Effector memory CD4-positive, alpha-beta T cell (primary cell): ENCODE data around the gene CMC4.

Source experiments
- DNase-seq, 3 donors: peaks; one replicate each; pipeline ENCODE4 v3.0.0-alpha.2; 2020
- H3K27ac ChIP-seq: 2 replicates; pipeline ENCODE4 v1.7.0; 2013; ENCODE audit warnings: mild to moderate bottlenecking, low read length, moderate library complexity; ENCODE audit not compliant: insufficient read depth, poor library complexity, severe bottlenecking
- H3K27me3 ChIP-seq: replicated peaks from 2 replicates; pipeline ENCODE4 v1.7.0; 2013; ENCODE audit warnings: mild to moderate bottlenecking, low read length; ENCODE audit not compliant: insufficient read depth, control insufficient read depth, poor library complexity, severe bottlenecking
- H3K36me3 ChIP-seq: 2 replicates; pipeline ENCODE4 v1.7.0; 2013; ENCODE audit warnings: mild to moderate bottlenecking, low read length, moderate library complexity; ENCODE audit not compliant: control insufficient read depth, insufficient read depth
- H3K4me1 ChIP-seq: 2 replicates; pipeline ENCODE4 v1.7.0; 2013; ENCODE audit warnings: low read length, mild to moderate bottlenecking; ENCODE audit not compliant: control insufficient read depth, insufficient read depth, poor library complexity, severe bottlenecking
- H3K4me3 ChIP-seq: 2 replicates; pipeline ENCODE4 v1.7.0; 2013; ENCODE audit warnings: low read length, low read depth, mild to moderate bottlenecking; ENCODE audit not compliant: insufficient read depth, poor library complexity, severe bottlenecking
- H3K9me3 ChIP-seq: 2 replicates; pipeline ENCODE4 v1.7.0; 2013; ENCODE audit warnings: mild to moderate bottlenecking, low read length, moderate library complexity; ENCODE audit not compliant: control insufficient read depth

CMC4 gene

DNA sequence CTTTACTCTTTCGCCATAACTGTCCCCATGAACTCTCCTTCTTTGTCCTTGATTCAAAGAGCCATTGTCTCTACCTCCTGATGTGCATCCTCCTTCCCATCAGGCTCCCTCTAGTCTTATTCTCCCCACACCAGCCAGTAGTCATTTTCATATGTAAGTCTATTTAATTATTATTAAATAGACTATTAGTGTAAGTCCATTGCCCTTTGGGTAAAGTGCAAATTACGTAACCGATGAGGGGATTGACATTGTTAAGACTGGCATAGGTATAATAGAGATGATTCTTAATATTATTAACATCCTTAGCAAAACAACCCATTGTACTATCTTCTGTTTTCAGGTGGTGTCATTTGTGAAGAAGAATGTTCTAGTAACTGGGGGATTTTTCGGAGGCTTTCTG lies 16.7 kb downstream of the CMC4 start:
- no peak overlapping the region for H3K27ac ChIP-seq
- H3K27me3 ChIP-seq, result no peaks in the 10 kb centered on the region
- H3K4me1 ChIP-seq, result peaks cover 9% of the 10 kb centered on the region
- peaks cover 4% of the 10 kb centered on the region for H3K36me3 ChIP-seq
- no peak for DNase-seq
- no peak overlapping the region for H3K4me3 ChIP-seq
- H3K9me3 ChIP-seq, result no peaks in the 10 kb centered on the region

DNA sequence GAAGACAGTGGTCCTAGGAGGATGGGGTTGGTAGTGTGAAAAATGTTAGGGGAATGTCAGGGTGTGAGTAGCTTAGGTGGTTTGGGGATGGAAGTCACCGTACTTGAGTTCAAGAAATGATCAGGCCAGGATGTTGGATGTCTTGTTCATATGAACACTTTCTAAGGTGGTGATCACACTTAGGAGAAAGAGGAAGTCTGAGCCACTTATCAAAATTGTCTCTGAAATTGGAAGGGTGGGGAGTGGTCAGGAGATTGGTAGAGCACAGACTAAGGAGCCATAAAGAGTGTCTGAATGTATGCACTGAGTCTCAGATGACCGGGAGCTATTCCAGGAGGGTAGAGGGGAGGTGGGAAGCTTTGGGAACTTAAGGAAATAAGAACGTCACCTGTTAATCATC lies 17.3 kb downstream of the CMC4 start:
- no peaks in the 10 kb centered on the region for H3K27me3 ChIP-seq
- H3K27ac ChIP-seq, result no peak overlapping the region
- H3K4me3 ChIP-seq, result no peak overlapping the region
- peaks cover 4% of the 10 kb centered on the region for H3K36me3 ChIP-seq
- no peak for DNase-seq
- H3K9me3 ChIP-seq, result no peaks in the 10 kb centered on the region
- H3K4me1 ChIP-seq, result peaks cover 9% of the 10 kb centered on the region

DNA sequence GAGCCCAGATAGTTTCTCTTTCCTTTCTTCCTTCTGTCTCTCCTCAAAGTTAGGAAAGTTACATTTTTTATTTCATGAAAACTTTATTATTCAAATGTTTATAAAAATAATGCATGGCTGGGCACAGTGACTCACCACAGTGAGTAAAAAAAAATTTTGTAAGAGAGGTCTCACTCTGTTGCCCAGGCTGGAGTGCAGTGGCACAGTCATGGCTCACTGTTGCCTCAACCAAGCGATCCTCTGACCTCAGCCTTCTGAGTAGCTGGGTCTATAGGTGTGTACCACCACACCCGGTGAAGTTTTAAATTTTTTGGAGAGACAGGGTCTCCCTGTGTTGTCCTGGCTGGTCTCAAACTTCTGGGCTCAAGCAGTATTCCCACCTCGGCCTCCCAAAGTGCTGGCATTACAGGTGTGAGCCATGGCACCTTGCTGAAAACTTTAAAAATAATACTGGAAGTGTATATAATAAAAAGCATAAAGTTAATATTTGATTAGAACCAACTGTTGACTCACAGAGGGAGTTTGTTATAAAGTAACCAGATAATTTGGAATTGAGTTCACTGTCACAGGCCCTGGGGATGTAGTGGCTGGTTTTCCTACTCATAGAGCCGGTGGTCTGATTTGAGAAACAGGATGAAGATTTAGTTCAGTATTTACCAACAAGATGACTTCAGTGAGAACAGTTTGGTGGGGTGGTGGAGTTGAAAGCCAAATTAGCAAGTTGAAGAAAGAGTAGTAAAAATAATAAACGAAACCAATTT lies 18.0 kb downstream of the CMC4 start:
- H3K4me3 ChIP-seq, result no peak overlapping the region
- H3K27ac ChIP-seq, result no peak overlapping the region
- no peaks in the 10 kb centered on the region for H3K9me3 ChIP-seq
- peaks cover 9% of the 10 kb centered on the region for H3K4me1 ChIP-seq
- DNase-seq, result no peak
- H3K36me3 ChIP-seq, result peaks cover 4% of the 10 kb centered on the region
- H3K27me3 ChIP-seq, result no peaks in the 10 kb centered on the region

DNA sequence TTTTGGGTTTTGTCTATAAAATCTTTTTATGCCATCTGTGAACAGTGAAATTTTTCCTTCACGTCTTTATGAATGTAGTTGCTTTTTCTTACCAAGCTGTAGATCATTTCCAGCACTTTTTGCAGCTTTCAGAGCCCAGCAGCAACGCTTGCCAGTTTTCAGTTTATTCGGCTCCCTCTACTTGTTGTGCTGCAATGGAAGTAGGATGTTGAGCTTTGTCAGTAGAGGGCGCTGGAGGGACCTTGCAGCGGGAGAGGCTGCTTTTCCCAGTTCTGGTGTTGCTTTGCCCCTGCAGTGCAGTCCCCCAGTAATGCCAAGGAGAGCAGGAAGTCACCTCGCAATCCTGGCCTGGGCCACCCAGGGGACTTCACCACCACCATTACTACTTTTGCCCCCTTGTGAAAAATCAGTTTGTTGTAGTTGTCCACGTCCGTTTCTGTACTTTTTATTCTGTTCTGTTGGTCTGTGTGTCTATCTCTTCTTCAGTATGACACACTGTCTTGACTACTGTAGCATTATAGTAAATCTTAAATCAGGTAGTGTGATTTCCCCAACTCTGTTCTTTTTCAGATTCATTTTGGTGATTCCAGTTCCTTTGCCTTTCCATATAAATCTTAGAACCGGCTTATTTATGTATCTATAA lies 21.8 kb downstream of the CMC4 start:
- DNase-seq, result peak; percentile 7 to 16 (median 9)
- H3K27me3 ChIP-seq, result no peaks in the 10 kb centered on the region

DNA sequence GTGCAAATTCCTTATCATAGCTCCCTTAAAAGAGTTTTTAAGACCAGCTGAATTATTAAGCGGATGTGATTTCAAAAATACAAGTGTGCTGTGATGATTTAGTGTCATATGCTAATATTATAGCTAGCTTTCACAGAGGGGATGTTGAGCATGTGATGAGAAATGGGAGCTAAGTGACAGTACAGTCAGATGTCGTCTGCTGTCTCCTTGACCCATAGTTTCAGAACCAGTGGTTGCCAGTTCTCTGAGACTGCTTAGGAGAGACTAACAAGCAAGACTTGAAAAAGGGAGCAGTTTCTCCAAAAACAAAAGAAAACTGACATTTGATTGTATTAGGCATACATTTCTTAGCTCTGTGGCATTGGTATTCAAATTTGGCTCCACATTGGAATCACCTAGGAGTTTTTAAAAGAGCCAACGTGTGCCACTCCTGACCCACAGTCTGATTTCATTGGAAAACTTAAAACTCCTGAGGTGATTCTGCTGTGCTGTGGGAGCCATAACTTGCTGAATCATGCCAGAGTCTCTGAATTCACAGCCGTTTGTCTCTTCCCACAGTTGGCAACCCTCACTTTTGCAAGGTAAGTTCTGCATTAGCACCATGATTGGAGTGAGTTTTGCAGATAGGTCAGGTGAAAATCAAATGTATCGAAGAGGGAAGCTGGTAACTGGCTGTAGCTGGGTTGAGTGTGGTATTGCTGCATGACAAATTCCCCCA lies 24.0 kb downstream of the CMC4 start:
- H3K36me3 ChIP-seq, result peaks cover 4% of the 10 kb centered on the region
- H3K9me3 ChIP-seq, result no peaks in the 10 kb centered on the region
- no peaks in the 10 kb centered on the region for H3K27me3 ChIP-seq
- no peak overlapping the region for H3K27ac ChIP-seq
- DNase-seq, result no peak
- H3K4me3 ChIP-seq, result no peak overlapping the region
- no peaks in the 10 kb centered on the region for H3K4me1 ChIP-seq

More for the DNA sequence above, 21.8 kb downstream of the CMC4 start:
- Histone ChIP-seq H3K9me3 (no peaks in the 10 kb centered on the region), H3K27ac (no peak overlapping the region), H3K4me3 (no peak overlapping the region), H3K36me3 (peaks cover 8% of the 10 kb centered on the region), H3K4me1 (no peaks in the 10 kb centered on the region)

DNA sequence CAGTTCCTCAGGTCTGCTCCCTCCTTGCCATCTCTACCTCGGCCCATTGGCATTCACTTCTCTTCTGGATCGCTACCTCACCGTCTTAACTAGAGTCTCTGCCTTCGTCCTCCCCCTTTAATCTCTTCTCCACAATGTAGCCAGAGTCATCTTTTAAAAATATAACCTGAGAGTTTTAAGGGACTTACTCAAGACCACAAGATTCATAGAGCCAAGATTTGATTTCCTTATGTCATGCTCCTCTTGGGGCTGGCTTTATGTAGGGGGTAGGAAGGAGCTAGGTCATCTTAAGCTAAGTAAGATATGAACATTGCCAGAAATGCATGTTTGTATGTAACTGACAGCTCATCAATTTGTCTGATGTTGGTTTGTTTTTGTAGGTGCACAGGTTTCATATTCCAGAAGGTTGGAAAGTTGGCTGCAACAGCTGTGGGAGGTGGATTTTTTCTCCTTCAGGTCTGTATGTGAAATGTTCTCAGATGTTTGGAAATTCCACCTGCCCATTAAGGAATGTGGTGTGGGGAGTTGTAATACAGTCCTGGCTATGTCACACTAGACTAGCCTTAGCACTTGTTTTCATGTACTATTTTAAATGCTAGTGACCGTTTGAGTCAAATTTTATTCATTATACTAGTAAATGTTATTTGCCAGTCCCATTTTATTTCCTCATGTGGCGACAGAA lies 24.7 kb downstream of the CMC4 start:
- DNase-seq, result no peak
- no peaks in the 10 kb centered on the region for H3K27me3 ChIP-seq
- H3K4me3 ChIP-seq, result no peak overlapping the region

DNA sequence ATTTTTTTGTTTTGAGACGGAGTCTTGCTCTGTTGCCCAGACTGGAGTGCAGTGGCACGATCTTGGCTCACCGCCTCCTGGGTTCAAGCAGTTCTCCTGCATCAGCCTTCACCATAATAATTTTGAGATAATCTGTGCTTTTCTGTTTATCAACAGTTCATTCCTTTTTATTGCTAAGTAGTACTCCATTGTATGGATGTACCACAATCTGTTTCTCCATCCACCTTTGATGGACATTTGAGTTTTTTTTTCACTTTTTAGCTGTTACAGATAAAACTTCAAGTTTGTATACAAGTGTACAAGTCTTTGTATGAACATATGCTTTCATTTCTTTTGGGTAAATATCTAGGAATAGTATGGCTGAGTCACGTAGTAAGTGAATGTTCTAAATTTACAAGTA lies 35.2 kb downstream of the CMC4 start:
- peaks cover 8% of the 10 kb centered on the region for H3K36me3 ChIP-seq
- no peak overlapping the region for H3K4me3 ChIP-seq
- no peaks in the 10 kb centered on the region for H3K4me1 ChIP-seq
- no peaks in the 10 kb centered on the region for H3K27me3 ChIP-seq
- H3K9me3 ChIP-seq, result no peaks in the 10 kb centered on the region
- H3K27ac ChIP-seq, result no peak overlapping the region
- no peak for DNase-seq

More for the DNA sequence above, 24.7 kb downstream of the CMC4 start:
- Histone ChIP-seq H3K27ac (no peak overlapping the region), H3K9me3 (no peaks in the 10 kb centered on the region), H3K4me1 (no peaks in the 10 kb centered on the region), H3K36me3 (peaks cover 4% of the 10 kb centered on the region)

DNA sequence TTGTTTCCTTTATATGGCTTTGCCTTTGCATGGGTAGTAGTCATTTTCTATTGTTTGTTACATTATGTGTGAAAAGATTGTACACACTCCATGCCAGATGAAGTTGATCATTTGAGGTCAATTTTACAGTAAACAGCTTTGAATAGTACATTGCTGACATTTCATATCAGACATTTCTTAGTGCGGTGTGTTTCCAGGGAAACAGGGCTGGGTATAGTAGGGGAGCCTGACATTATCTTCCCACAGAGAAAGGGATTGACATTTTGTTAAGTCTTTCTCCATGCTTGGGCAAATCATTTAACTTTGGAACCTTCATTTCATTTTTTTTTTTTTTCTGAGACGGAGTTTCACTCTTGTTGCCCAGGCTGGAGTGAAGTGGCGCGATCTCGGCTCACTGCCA lies 39.3 kb downstream of the CMC4 start:
- Histone ChIP-seq H3K27ac (no peak overlapping the region), H3K4me1 (no peaks in the 10 kb centered on the region), H3K4me3 (no peak overlapping the region), H3K36me3 (peaks cover 8% of the 10 kb centered on the region), H3K9me3 (no peaks in the 10 kb centered on the region), H3K27me3 (no peaks in the 10 kb centered on the region)
- DNase-seq, result no peak

DNA sequence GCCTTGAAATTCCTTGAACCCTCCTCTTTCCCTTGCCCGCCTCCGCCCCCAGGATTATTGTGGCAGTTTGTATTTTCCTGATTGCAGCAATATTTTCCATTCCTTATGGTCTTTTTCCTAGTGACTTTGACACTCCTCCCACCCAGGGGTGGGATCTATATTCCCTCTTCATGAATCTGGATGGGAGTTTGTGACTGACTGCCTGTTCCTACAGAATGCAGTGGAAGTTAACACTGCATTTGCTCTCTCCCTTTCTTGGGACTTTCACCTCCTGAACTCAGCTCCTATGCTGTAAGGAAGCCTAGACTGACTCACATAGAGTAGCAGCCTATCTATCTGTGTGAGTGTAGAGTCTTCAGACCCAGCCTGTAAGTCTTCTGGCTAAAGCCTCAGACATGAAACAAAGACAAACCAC lies 42.1 kb downstream of the CMC4 start:
- Histone ChIP-seq H3K27me3 (no peaks in the 10 kb centered on the region), H3K9me3 (no peaks in the 10 kb centered on the region), H3K36me3 (no peaks in the 10 kb centered on the region), H3K27ac (no peak overlapping the region), H3K4me1 (no peaks in the 10 kb centered on the region), H3K4me3 (no peak overlapping the region)
- DNase-seq, result no peak
